ENCODE data around the gene AOAH.
A peak's percentile ranks its signal among the peaks of the same experiment; 100 is the strongest.

The AOAH gene

GRCh38 chr7:36691983-36692382 is 32.3 kb downstream of the AOAH start:
- no peak for DNase-seq (ENCODE audit: low read depth)

DNA sequence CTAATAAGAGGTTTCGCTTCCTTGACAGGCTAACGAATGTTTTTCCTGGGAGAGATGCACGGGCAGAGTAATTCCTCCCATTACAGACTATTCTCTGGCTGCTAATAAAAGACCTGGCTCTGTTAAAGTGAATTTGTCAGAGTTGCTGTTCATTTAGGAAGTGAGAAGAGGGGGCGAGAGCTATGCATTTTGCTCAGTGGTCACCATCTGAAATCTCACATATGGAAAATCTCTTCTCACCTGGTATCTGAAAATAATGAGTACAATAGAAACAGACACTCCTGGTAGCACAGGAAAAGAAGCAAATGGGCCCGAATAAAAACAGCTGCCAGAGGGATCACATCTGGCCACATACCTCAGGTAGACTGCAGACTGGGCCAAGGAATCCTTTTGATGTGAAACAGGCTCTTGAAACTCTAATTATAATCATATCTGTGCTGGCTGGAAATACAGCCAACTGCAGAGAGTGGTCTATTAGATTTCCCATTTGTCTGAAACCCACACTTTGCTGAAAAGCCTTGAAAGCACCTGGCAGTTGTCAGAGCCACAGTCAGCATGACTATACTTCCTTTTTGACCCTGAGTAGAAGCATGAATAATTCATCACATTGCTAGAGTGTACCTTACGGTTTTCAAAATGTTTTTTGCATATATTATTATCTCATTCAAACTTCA is 33.6 kb downstream of the AOAH start:
- no peak for DNase-seq (ENCODE audit: low read depth)

DNA sequence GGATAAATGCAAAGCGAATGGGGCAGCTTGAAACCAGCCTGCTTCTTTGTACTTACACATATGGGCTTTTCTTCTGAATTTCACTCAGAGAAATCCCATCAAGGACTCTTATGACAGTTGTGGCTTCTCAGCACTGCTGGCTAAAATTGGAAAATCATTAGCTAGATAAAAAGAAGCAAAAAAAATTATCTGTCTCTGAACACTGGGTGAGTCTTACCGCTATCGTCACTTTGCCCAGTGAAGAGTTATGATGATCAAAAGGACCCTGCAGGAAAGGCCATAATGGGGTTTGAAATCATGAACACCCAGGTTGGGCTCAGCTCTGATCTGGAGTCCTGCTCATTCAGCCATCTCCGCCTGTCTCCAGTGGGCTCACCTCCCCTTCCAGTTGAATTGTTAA is 34.3 kb downstream of the AOAH start:
- DNase-seq (ENCODE audit: low read depth): no peak

- DNase-seq (ENCODE audit: low read depth): peak; percentile 33
These were observed 37.8 kb downstream of the AOAH start for GRCh38 chr7:36686499-36686898.

DNA sequence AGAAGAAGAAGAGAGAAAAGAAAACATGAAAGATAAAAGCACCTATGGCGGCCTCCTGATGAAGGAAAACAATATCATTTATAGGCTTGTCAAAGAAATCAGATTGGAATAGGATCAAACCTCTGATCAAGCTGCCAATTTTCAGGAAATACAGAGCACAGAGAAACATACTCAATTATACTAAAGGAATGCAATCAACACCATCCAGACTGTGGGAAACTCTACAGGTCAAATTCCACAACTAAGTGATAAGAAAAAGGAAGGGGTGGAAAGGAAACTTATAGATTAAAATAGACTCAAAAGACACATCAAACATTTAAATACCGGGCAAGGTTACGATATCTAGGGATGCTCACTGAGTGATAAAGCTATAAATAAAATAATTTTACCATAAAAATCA is 39.3 kb downstream of the AOAH start:
- DNase-seq (ENCODE audit: low read depth): no peak

DNA sequence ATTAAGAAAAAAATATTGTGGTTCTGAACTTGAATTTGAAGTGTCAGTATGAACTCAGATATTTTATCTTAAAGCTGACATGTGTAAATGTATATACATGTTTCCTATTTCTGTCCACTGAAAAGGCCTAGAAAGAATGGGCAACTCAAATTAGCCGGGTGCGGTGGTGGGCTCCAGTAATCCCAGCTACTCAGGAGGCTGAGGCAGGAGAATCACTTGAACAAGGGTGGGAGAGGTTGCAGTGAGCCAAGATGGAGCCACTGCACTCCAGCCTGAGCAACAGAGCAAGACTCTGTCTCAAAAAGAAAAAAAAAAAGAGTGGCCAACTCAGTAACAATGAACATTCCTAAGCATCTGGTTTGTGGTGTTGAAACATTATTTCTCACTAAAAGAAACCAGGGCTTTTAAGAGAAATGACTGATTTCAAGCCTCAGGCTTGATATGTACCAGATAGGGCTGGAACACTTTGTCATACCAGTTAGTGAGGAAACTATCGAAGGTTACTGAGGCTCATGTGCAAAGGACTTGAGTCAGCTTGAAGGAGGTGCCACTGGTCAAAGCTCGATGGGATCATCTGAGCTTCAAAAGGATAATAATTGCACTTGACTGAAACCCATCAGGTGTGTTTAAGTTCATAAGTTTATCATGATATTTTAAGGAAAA is 40.5 kb downstream of the AOAH start:
- no peak for DNase-seq (ENCODE audit: low read depth)

- DNase-seq (ENCODE audit: low read depth): no peak
These were observed 41.2 kb downstream of the AOAH start for GRCh38 chr7:36683111-36683510.

DNA sequence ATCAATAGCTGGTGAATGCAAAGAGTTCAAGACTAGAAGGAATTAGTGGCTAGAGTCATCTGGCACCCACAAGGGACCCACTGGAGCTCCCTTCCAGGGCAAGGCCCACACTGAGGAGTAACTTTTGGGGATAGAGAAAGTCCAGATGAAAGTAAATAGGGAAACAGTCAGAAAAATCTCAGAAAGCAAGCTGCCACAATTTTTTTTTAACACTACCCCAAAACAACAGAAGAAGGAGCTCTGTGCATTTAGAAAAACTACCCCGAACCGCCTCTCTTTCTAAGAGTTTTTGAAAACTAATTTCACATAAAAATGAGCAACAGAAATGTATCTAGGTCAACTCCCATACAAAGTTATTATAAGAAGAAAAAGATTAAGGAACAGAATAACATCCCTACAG is 42.2 kb downstream of the AOAH start:
- DNase-seq (ENCODE audit: low read depth): no peak

GRCh38 chr7:36677769-36678437 is 46.4 kb downstream of the AOAH start:
- DNase-seq (ENCODE audit: low read depth): peak; percentile 34

DNA sequence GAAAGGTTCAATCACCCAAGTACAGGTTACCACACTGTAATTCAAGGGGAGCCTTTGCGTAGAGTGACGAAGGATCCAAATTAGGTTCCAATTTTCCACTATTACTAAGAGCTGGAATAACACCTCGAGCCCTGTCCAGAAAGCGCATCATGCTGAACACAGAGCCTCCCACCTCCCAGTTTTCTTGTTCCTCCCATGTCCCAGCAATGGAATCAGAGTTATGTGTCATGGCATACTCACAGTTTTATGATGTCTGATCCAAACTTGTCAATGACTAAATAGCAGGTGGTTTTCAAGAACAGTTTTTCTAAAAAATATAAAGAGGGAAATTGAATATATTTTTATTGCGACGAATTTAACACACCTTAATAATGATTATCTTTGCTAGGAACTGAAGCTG is 50.6 kb downstream of the AOAH start:
- no peak for DNase-seq (ENCODE audit: low read depth)

- DNase-seq (ENCODE audit: low read depth): no peak
These were observed 52.9 kb downstream of the AOAH start for GRCh38 chr7:36671432-36671829.

DNA sequence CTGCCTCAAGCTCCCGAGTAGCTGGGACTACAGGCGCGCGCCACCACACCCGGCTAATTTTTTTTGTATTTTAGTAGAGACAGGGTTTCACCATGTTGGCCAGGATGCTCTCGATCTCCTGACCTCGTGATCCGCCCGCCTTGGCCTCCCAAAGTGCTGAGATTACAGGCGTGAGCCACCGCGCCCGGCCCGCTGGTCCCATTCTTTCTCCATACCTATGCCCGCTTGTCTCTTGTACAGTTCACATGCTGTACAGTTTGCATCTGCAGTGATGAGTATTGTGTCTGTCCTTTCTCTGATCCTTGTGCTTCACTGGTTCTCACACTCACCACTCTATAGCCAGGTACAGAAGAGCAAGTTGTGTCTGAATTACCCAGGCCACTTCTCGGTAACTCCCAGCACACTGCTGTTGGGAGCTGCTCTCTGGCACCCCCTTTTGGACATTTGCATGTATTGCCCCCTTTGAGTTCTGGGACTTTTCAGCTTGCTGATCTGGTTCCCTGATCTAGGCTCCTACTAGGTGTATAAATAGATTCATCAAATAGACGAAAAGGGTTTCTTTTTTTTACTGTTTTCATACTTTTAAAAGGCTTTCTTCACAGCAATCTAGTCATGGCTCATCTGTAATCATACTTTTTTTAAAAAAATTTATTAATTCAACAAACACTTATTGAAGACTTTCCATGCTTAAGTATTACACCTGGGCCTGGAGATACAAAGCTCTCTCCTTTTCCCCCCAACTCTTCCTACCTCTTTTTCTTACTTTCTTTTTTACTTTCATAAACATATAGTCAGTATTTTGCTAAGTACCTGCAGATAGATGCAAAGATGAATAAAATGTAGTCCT is 53.5 kb downstream of the AOAH start:
- no peak for DNase-seq (ENCODE audit: low read depth)

GRCh38 chr7:36668750-36669149 is 55.5 kb downstream of the AOAH start:
- DNase-seq (ENCODE audit: low read depth): no peak

DNA sequence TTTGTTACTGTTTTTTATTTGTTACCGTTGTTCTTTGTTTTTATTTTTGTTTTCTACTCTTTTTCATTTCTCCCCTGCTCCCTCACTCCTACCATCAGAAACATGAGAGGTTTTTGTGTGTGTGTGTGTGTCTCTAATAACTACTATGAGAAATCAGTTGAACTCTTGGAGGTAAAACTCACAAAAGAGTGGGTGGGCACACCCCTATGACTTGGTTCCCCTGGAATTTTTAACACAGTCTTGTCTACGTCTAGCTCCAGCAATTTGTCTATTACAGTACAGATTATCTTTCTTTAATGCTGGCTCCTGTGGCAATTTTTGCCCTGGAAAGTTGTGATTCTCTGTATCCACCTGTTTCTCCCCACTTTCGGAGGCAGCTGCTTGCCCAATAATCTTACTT is 56.2 kb downstream of the AOAH start:
- DNase-seq (ENCODE audit: low read depth): no peak

DNA sequence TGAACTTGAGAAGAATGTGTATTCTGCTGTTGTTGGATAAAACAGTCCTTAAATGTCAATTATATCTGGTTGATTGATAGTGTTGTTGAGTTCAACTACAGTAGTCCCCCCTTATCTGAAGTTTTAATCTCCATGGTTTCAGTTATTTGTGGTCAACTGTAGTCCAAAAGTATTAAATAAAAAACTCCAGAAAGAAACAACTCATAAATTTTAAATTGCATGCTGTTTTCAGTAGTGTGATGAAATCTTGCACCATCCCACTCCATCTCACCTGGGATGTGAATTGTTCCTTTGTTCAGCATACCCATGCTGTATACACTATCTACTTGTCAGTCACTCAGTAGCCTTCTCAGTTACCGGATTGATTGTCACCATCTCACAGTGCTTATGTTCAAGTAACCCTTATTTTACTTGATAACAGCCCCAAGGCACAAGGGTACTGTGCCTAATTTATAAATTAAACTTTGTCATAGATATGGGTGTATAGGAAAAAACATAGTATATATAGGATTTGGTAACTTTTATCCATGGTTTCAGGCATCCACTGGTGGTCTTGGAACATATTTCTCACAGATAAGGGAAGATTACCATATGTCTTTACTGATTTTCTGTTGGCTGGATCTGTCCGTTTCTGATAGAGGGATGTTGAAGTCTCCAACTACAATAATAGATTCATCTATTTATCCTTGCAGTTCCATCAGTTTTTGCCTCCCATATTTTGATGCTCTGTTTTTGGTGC is 57.1 kb downstream of the AOAH start:
- DNase-seq (ENCODE audit: low read depth): no peak

GRCh38 chr7:36663481-36663880 is 60.8 kb downstream of the AOAH start:
- no peak for DNase-seq (ENCODE audit: low read depth)

DNA sequence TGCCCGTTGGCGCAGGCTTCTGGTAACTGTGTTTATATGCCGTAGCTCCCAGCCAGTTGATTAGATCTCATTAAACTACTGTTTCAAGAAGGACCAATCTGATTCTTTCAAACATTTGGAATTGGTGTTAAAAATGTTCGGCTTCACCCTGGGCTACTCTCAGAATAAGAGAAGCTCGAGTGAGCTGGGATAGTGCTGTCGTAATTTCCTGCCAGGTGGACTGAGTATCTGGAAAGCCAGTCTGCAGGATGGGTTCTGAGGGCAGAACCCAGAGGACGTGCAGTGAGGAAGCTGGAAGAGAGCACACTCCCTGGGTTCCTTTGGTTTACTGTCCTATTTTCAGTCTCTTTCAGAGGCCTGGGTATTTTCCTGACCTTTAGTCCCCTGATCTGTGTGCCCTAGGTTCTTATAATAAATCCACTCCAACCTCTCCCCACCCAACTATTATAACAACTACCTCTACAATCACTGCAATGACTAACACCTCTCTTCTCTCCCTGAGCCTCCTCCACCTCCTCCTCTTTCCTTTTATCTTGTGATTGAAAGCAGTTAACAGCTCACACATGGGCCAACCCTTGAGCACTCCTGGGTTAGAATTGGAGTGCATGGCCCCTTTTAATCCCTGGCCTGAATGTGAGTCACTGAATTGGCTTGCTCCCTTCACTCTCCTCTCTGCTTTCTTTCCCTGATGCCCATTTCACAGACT is 63.0 kb downstream of the AOAH start:
- no peak for DNase-seq (ENCODE audit: low read depth)

DNA sequence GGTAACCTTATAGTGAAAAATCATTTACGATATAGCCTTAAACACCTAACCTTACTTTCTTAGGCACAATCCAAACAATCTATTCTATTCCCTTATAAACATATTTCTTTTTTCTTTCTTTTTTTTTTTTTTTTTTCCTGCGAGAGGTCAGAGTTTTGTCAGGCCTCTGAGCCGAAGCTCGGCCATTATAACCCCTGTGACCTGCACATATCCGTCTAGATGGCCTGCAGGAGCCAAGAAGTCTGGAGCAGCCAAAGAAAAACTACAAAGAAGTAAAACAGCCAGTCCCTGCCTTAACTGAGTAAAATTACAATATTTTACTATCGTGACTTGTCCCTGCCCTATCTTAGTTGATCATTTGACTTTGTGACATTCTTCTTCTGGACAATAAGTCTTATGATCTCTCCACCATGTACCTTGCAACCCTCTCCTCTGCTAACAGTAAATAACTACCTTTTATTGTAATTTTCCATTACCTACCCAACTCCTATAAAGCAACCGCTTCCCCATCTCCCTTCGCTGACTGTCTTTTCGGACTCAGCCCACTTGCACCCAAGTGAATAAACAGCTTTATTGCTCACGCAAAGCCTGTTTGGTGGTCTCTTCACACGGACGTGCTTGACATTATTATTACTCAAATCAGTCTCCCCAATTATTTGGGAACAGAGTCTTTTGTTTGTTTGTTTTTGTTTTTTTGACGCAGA is 64.5 kb downstream of the AOAH start:
- no peak for DNase-seq (ENCODE audit: low read depth)

GRCh38 chr7:36659172-36659516 is 65.2 kb downstream of the AOAH start:
- DNase-seq (ENCODE audit: low read depth): no peak

DNA sequence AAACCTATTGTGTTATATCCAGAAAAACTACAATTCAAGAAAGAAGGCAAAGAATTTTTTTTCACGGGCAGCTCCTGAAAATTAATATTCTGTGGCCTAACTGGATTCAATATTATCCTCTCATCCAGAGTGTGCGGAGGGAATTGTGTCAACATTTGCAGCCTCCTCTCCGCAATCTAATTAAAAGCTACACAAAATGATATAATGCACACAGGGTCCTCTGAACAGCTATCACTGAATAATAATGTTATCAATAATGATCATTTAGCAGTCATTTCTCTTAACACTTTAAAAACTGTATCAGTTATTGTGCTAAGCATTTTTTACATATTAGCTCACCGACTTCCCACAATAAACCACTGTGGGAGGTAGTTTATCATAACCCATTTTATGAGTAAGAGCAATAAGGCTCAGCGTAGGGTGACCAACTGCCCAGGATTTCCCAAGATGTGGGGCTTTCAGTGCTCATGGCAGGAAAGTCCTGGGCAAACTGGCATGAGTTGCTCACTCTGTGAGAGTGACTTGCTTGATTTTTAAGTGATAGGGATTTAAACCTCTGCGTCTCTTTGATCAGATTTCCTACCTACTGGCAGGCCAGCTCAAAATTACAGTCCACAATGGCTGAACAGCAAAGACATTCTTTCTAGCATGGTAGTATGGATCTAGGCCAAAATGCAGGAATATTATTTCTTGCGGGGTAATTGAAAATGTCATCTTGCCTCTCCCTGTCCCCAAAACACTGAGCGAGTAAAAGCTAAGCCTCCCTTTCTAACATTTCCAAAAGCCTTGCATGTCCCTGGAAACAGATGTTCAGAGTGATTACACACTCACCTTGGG is 65.7 kb downstream of the AOAH start:
- no peak for DNase-seq (ENCODE audit: low read depth)

Data from stimulated activated CD8-positive, alpha-beta memory T cell treated with anti-CD3 and anti-CD28 coated beads, Interleukin-7, amount 100 ng/mL, for 24 hours (primary cell).